ENCODE results near the gene ZNF598. TPM values are rescaled to one million over a fixed set of nuclear protein-coding genes. Genes with fewer than 3 reads are reported as not detected.

The ZNF598 gene
- total RNA-seq, 3 donors from 2014 or later: 16.0 to 25.2 (median 22.2) TPM

DNA sequence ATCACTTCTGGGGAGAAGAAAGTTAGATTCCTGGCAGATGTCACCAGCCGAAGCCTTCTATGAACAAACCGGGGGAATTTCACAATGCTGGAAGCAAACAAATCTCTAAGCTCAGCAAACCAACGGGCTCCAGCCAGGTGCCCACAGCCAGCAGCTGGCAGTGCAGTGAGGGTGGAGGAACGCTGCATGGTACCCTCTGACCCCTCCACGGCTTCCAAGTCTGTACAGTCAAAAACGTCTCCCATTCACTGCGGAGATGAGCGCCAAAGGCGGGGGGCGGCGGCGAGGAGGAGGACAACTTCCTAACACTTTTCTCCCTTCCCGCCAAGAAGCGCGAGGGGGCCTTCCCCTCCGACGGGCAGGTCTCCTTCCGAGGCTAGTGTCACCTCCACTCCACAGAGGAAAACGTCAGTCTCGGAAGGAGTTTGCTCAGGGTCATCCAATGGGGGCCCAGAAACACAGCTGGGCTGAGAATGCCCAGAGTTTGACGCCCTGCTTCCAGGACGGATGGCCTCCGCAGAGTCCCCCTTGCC lies 924 bp downstream of the ZNF598 start:
- H3K27ac ChIP-seq: peak overlapping the region; percentile 92 to 97
- H3K9me3 ChIP-seq: no peaks in the 10 kb centered on the region
- H3K4me1 ChIP-seq: peaks cover 13 to 30% of the 10 kb centered on the region in 2 donors
- intact Hi-C loops (cut with DNase I; ENCODE audit: low total_unique reads): loop anchor here (5.0 kb wide), 1 partner anchor 1801 kb away; no protein-coding TSS in a partner anchor
- no peaks in the 10 kb centered on the region for H3K36me3 ChIP-seq
- peak overlapping the region; percentile 87 to 96 (median 87) for H3K4me3 ChIP-seq
- no peak for TF ChIP-seq POLR2A (IDR thresholded peaks at IDR 0.05)
- TF ChIP-seq POLR2AphosphoS5 (IDR thresholded peaks at IDR 0.05): no peak
- TF ChIP-seq, protein P1, sequence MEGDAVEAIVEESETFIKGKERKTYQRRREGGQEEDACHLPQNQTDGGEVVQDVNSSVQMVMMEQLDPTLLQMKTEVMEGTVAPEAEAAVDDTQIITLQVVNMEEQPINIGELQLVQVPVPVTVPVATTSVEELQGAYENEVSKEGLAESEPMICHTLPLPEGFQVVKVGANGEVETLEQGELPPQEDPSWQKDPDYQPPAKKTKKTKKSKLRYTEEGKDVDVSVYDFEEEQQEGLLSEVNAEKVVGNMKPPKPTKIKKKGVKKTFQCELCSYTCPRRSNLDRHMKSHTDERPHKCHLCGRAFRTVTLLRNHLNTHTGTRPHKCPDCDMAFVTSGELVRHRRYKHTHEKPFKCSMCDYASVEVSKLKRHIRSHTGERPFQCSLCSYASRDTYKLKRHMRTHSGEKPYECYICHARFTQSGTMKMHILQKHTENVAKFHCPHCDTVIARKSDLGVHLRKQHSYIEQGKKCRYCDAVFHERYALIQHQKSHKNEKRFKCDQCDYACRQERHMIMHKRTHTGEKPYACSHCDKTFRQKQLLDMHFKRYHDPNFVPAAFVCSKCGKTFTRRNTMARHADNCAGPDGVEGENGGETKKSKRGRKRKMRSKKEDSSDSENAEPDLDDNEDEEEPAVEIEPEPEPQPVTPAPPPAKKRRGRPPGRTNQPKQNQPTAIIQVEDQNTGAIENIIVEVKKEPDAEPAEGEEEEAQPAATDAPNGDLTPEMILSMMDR (IDR thresholded peaks at IDR 0.05): no peak
- no peak for DNase-seq (ENCODE audit: low spot score in 2 of 2)
- H3K27me3 ChIP-seq: no peaks in the 10 kb centered on the region

DNA sequence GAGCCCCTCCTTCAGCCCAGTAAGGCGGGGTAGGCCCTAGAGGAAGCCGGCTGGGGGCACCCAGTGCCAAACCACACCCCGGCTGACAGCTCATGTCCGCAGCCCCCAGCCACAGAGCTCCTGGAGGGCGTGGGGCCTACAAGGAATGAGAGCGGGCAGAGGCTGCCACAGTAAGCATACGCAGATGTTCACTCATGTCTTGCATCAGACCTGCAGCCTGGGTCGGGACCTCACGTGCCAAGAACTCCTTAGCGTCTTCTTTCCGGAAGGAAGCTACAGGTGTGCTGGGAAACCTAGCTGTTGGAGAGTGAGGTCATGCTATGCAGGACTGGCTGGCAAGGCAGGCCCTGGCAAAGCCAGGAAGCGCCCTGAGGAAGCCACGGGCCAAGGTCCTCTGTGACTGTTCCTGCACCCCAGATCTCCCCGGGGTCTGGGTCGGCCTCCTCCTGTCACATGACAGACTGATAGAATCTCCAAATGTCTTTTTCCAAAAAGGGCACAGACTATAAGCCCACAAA lies 1.6 kb downstream of the ZNF598 start:
- peak overlapping the region; percentile 87 to 96 (median 87) for H3K4me3 ChIP-seq
- no peaks in the 10 kb centered on the region for H3K9me3 ChIP-seq
- H3K36me3 ChIP-seq: no peaks in the 10 kb centered on the region
- H3K4me1 ChIP-seq: peaks cover 13 to 30% of the 10 kb centered on the region in 2 donors
- H3K27me3 ChIP-seq: no peaks in the 10 kb centered on the region
- intact Hi-C loops (cut with DNase I; ENCODE audit: low total_unique reads): loop anchor here (5.0 kb wide), 1 partner anchor 1801 kb away; no protein-coding TSS in a partner anchor
- H3K27ac ChIP-seq: peak overlapping the region; percentile 59 to 92
- peak; percentile 26 to 55 (median 53) for TF ChIP-seq POLR2AphosphoS5 (IDR thresholded peaks at IDR 0.05)
- TF ChIP-seq, protein P1 (IDR thresholded peaks at IDR 0.05): no peak
- DNase-seq (ENCODE audit: low spot score in 2 of 2): peak in 1 of 2 donors; percentile 75

DNA sequence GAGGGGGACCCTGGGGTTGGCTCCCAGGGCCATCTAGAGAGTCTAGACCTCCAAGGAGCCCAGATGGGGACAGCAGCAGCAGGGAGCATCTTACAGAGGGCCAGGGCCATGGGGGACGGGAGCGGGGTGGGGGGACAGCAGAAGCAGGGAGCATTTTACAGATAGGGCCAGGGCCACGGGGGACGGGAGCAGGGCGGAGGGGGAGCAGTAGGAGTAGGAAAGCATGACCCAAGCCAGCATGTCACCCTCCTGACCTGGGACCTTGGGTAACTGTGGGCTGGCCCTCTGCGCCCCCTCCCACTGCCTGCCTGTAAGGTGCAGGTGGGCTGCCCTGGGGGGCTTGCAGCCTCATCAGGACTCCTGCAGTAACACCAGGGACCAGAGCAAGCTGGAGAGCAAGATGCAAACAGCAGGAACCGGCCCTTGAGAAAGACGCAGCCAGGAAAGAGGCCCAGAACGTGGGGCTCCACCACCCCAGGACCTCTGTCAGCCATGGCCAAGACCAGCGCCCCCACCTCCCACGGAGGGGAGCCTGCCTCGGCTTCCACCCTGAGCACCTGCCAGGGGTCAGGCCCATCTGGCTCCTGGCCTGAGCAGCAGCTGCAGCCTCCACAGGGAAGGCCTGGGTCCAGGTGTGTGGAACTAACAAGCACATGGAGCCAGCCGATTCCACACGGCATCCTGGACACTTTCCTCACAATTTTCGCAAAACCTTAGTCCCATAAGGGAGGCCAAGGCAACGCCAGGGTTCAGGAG lies 2.4 kb downstream of the ZNF598 start:
- peak overlapping the region in 1 of 3 donors; percentile 87 for H3K4me3 ChIP-seq
- peaks cover 13 to 30% of the 10 kb centered on the region in 2 donors for H3K4me1 ChIP-seq
- no peaks in the 10 kb centered on the region for H3K9me3 ChIP-seq
- no peaks in the 10 kb centered on the region for H3K27me3 ChIP-seq
- DNase-seq (ENCODE audit: low spot score in 2 of 2): no peak
- no peak for TF ChIP-seq POLR2A (IDR thresholded peaks at IDR 0.05)
- TF ChIP-seq, protein P1 (IDR thresholded peaks at IDR 0.05): no peak
- no peak for TF ChIP-seq POLR2AphosphoS5 (IDR thresholded peaks at IDR 0.05)
- H3K27ac ChIP-seq: peak overlapping the region; percentile 59 to 92
- intact Hi-C loops (cut with DNase I; ENCODE audit: low total_unique reads): loop anchor here (5.0 kb wide), 1 partner anchor 1800 kb away; no protein-coding TSS in a partner anchor
- peaks cover 4% of the 10 kb centered on the region for H3K36me3 ChIP-seq

DNA sequence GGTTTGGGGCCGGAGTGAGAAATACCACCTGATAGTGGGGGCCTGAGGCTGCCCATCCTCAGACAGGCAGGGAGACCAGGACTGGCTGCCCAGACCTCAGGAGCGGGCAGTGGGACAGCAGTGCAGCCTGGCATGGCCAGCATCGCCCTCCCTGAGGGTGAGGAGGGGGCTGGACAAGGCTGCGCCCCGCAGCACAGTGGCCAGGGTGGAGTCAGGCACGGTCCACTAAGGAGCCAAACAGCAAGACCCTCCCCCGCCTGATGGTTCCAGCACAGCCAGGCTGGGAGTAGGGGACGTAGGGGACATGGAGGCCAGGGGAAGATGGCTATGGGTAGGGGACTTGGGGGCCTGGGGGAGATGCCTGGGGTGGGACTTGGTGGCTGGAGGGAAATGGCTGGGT lies 3.3 kb downstream of the ZNF598 start:
- peaks cover 13 to 30% of the 10 kb centered on the region in 2 donors for H3K4me1 ChIP-seq
- TF ChIP-seq, protein P1 (IDR thresholded peaks at IDR 0.05): no peak
- TF ChIP-seq POLR2A (IDR thresholded peaks at IDR 0.05): no peak
- TF ChIP-seq POLR2AphosphoS5 (IDR thresholded peaks at IDR 0.05): no peak
- no peak overlapping the region for H3K27ac ChIP-seq

DNA sequence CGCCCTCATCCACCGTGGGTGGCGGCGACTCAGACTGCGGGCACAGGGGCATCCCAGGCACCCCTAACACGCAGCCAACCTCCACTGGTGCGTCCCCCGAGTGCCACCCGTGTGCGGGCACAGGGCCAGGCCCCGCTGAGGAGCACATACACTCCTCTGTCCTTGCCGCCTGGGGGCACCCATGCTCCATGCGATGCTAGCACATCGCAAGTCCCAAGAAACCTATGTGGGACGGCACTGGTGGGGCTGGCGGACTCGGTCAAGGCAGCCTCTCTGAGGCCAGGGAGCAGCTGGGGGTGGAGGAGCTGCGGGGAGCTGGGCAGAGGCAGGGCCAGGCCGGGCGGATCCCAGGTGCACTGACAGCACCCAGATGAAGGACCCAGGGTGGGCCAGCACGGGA lies 4.0 kb downstream of the ZNF598 start:
- H3K27ac ChIP-seq: no peak overlapping the region
- no peak for DNase-seq (ENCODE audit: low spot score in 2 of 2)
- H3K4me1 ChIP-seq: peaks cover 13 to 30% of the 10 kb centered on the region in 2 donors
- H3K27me3 ChIP-seq: no peaks in the 10 kb centered on the region
- peaks cover 12% of the 10 kb centered on the region for H3K36me3 ChIP-seq
- H3K4me3 ChIP-seq: no peak overlapping the region
- intact Hi-C loops (cut with DNase I; ENCODE audit: low total_unique reads): loop anchor here (5.0 kb wide), 1 partner anchor 1798 kb away; no protein-coding TSS in a partner anchor
- TF ChIP-seq POLR2A (IDR thresholded peaks at IDR 0.05): no peak
- TF ChIP-seq, protein P1 (IDR thresholded peaks at IDR 0.05): no peak
- no peak for TF ChIP-seq POLR2AphosphoS5 (IDR thresholded peaks at IDR 0.05)
- no peaks in the 10 kb centered on the region for H3K9me3 ChIP-seq

More for the DNA sequence above, 3.3 kb downstream of the ZNF598 start:
- intact Hi-C loops (cut with DNase I; ENCODE audit: low total_unique reads): loop anchor here (5.0 kb wide), 1 partner anchor 1799 kb away; no protein-coding TSS in a partner anchor
- H3K36me3 ChIP-seq: peaks cover 12% of the 10 kb centered on the region
- H3K4me3 ChIP-seq: no peak overlapping the region
- H3K27me3 ChIP-seq: no peaks in the 10 kb centered on the region
- H3K9me3 ChIP-seq: no peaks in the 10 kb centered on the region
- no peak for DNase-seq (ENCODE audit: low spot score in 2 of 2)

Measured in breast epithelium (tissue), 4 donors.